Dedifferentiated amniotic fluid mesenchymal stem cell (primary cell): Measurements from ENCODE around the gene PFKM.
"Not testable (repeated sequence)": the region's sequence is repeated elsewhere in the genome, so short reads cannot be mapped to it uniquely, and the experiment has no call there.

Experiments
- DNase-seq: peaks from one replicate; pipeline ENCODE4 v3.0.0-alpha.2; 2016; ENCODE audit errors: extremely low spot score

The PFKM gene

DNA sequence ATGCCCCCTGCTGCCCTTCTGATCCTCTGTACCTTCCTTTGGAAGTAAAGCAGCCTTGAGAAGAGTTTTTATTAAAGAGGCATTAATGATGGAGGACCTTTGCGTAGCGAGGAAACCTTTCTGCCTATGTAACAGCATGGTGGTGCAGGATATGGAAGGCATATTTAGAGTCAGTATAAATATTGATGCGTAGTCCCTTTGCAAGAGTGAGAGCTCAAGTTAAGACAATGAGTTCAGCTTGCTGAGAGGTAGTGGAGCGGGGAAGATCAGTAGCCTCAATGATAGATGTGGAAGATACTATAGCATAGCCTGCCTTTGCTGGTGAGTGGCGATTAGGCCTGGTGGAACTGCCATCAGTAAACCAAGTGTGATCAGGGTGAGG is 7.9 kb upstream of the PFKM start:
- DNase-seq: not testable (repeated sequence)

GRCh38 chr12:48115957-48116356 is 3.2 kb upstream of the PFKM start:
- no peak for DNase-seq

GRCh38 chr12:48118284-48118871 is 786 bp upstream of the PFKM start:
- no peak for DNase-seq

- no peak for DNase-seq
Measured at GRCh38 chr12:48119834-48120195, 651 bp downstream of the PFKM start.

DNA sequence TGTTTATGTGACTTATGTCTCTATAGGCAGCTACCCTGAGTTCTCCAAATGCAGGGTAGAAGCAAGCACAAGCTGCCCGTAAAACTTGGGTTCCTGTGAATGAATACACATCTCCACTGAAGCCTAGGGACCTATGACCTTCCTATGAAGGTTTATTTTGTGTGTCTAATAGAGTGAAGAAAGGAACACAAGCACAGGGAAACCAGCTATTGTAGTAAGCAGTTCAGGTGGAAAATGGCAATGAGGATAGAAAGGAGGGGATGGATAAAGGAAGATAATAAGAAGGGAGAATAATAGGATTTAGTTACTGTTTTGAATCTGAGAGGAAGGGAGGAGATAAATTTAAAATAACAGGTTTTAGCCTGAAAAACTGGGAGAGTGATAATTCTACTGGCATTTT is 2.4 kb downstream of the PFKM start:
- DNase-seq: no peak

GRCh38 chr12:48122065-48122834 is 3.1 kb downstream of the PFKM start:
- no peak for DNase-seq

GRCh38 chr12:48123169-48123568 is 4.0 kb downstream of the PFKM start:
- no peak for DNase-seq

DNA sequence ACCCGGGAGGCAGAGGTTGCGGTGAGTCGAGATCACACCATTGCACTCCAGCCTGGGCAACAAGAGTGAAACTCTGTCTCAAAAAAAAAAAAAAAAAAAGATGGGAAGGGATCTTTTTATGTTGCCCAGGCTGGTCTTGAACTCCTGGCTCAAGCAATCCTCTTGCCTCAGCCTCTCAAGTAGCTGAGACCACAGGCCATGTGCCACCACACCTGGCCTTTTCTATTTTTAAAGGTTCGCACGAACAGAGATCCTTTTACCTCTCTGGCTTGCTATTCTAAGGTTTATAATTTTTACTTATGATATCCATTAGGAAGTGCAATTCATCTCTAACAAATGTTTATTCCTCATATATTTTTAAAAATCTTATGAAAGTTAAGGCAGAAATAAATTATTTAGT is 6.4 kb downstream of the PFKM start:
- not testable (repeated sequence) for DNase-seq

DNA sequence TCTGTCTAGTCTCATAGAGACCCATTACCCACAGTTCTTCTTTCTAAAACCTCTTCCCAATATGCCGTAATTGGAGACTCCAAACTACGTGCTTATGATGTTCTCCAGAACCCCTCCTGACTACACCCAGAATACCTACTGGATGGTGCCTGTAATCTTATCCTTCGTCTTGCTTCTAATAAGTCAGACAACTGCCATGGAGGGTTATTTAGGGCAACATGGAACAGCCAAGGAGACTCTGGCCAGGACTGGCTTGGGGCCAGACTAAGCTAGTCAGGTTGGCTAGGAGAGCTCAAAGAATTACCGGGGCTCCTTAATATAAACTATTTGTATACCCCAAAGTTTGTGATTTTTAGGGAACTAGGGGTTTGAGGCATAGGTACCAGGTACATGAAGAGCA is 6.8 kb downstream of the PFKM start:
- DNase-seq: no peak

- no peak for DNase-seq
Measured at GRCh38 chr12:48126953-48127630, 7.9 kb downstream of the PFKM start.

DNA sequence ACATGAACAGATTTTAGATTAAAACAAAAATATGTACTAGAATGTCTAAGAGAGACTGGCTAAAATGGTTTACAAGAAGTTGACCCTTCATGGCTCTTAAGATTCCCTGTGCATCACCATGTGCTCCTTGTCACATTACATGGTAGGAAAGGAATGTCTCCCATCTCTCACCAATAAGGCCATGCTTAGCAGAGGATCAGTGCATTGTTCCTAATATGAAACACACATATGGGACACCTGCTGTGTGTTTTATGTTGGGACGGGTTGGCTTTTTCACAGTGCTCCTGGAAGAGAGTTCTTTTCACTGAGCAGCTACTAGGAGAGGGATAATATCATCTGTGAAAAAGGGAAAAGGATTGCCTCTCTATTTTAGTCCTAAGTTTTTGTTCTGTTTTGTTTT is 9.6 kb downstream of the PFKM start:
- no peak for DNase-seq

GRCh38 chr12:48129376-48129775 is 10.2 kb downstream of the PFKM start:
- DNase-seq: no peak

DNA sequence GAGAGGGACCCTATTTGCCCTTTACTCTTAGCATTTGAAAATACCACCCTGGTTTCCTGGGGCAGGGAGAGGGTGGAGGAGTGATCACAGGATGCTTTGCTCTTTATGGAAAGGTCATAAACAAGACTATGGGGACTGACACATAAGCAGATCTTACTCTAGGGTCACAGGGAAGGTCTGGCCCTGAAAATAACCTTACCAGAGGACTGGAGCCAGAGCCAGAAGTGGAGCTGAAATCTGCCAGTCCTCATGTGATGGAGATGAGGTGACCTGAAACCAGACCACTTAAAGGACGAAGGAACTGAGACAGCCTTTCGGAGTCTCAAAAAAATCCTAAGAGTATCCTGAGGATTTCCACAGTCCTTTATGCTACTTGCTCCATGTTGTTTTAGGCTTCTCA is 12.4 kb downstream of the PFKM start:
- no peak for DNase-seq

DNA sequence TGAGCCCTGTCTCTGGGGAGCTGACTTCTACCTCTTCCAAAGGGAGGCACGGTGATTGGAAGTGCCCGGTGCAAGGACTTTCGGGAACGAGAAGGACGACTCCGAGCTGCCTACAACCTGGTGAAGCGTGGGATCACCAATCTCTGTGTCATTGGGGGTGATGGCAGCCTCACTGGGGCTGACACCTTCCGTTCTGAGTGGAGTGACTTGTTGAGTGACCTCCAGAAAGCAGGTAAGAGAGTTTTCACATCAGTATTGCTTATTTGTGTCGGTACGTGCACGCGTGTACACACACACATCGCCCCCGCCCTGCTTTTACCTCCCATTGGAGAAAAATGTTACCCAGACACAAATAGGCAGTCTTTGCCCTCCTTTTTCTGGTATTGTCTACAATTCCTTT is 13.7 kb downstream of the PFKM start:
- DNase-seq: no peak

DNA sequence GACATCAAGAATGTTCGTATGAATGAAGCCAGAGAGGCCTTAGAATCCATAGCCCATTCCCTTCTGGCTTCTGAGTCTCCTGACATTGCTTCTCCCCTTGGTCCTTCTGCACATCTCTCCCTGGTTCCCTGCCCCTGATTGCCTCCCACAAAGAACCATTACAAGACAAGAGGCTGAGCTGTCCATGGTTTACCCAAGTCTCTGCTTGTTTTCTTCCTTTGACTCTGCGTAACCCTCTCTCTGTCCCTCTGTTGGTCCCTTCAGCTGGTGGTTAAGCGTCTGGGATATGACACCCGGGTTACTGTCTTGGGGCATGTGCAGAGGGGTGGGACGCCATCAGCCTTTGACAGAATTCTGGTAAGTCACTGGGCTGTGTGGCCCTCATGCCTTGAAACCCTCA is 15.9 kb downstream of the PFKM start:
- no peak for DNase-seq

- no peak for DNase-seq
Measured at GRCh38 chr12:48142818-48143674, 23.9 kb downstream of the PFKM start.

DNA sequence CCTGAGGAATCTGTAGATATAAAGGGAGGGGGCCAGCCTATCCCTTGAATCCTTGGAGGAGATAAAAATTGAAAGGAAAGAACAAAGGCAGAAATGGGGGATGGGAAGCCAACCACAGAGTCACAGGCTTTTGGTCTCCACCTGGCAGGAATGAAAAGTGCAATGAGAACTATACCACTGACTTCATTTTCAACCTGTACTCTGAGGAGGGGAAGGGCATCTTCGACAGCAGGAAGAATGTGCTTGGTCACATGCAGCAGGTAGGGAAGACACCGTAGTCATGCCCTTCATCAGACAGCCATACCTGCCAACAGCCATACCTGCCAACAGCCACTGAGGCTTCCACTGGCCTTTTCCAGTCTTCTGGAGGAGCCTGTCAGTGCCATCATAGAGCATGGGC is 24.7 kb downstream of the PFKM start:
- DNase-seq: no peak

GRCh38 chr12:48145981-48146380 is 26.8 kb downstream of the PFKM start:
- no peak for DNase-seq

DNA sequence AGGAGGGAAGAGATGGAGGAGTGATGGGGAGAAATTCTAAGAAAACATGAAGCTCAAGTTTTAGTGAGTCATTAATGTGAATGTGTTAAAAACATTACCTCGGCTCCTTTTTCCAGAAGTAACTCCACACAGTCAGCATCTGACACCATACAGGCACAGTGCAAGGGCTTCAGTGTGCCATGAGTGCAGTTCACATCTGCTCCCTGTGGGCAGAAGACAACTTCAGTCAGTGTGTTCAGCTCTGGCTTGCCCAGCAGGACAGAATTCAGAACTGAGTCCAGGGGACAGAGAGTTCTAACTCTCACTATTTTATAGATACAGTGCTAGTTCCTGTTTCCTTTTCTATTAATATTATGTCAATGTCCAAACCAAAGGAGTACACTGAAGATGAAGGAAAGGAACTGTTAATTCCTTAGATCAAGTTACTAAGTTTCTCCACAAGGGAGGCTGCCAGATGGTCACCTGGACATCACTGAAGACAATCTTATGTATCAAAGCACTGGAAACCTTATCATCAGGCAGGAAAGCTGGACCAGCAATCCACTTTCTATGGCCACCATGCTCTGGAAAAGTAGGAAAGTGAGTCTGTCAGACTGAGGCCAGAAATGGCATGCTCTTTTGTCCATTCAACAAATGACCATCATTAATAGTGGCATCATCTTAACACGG is 32.1 kb downstream of the PFKM start:
- DNase-seq: no peak

- DNase-seq: not testable (repeated sequence)
Measured at GRCh38 chr12:48155786-48156185, 36.6 kb downstream of the PFKM start.

DNA sequence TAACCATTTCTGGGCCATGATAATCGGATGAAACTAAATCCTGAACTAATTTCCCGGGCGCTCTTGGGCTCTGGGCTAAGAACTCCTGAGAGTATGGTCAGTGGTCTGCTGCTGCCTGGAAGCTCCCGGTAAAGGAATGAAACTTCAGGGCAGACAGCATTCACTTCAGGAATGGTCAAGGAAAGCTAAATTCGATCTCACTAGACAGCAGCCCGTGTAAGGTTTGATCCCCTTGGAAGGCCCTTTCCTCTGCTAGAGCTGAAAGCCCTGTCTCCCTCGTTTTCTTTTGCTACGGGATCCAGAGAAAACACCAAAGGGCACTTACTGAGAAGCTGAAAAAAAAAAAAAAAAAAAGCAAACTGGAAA is 37.5 kb downstream of the PFKM start:
- no peak for DNase-seq
